Neural cell (in vitro differentiated cells): Measurements from ENCODE around the gene ORC3. TPM values are rescaled to one million over a fixed set of nuclear protein-coding genes. Genes with fewer than 3 reads are reported as not detected.

Experiments used
- H2AFZ ChIP-seq: fragments of 200-600, 300-800 bp; sonication (generic), shearing (Covaris generic); 2 replicates; pipeline ENCODE4 v1.6.0; 2014; ENCODE audit warnings: low read depth, mild to moderate bottlenecking, antibody characterized with exemption, low read length, moderate library complexity
- H3F3A ChIP-seq: fragments of 200-600 bp; shearing (Covaris generic); 2 replicates; pipeline ENCODE4 v1.6.1; 2016; ENCODE audit warnings: mild to moderate bottlenecking, moderate library complexity, mixed read lengths, antibody characterized with exemption, low read length; ENCODE audit not compliant: insufficient read depth, poor library complexity, severe bottlenecking
- H3K27ac ChIP-seq: fragments of 200-600, 300-800 bp; sonication (generic), shearing (Covaris generic); 2 replicates; pipeline ENCODE4 v1.5.1; 2014; ENCODE audit warnings: mild to moderate bottlenecking, low read length, moderate library complexity
- H3K27me3 ChIP-seq: fragments of 300-800, 200-600 bp; sonication (generic), shearing (Covaris generic); 2 replicates; pipeline ENCODE4 v1.6.0; 2014; ENCODE audit warnings: mild to moderate bottlenecking, low read depth, low read length, moderate library complexity; ENCODE audit not compliant: insufficient read depth
- H3K36me3 ChIP-seq: fragments of 300-800, 200-600 bp; sonication (generic), shearing (Covaris generic); 2 replicates; pipeline ENCODE4 v1.5.1; 2014; ENCODE audit warnings: mild to moderate bottlenecking, antibody characterized with exemption, low read length, moderate library complexity; ENCODE audit not compliant: insufficient read depth
- H3K4me2 ChIP-seq: fragments of 300-800, 200-600 bp; sonication (generic), shearing (Covaris generic); 2 replicates; pipeline ENCODE4 v1.6.0; 2014; ENCODE audit warnings: mild to moderate bottlenecking, low read length
- H3K4me3 ChIP-seq: fragments of 300-800, 200-600 bp; sonication (generic), shearing (Covaris generic); 2 replicates; pipeline ENCODE4 v1.5.1; 2014; ENCODE audit warnings: mild to moderate bottlenecking, low read length, moderate library complexity
- H3K79me2 ChIP-seq: fragments of 200-600 bp; shearing (Covaris generic); replicated peaks from 2 replicates; pipeline ENCODE4 v1.6.0; 2014; ENCODE audit warnings: mild to moderate bottlenecking, low read length, moderate library complexity; ENCODE audit not compliant: insufficient read depth
- H3K9ac ChIP-seq: fragments of 300-800, 200-600 bp; sonication (generic), shearing (Covaris generic); 2 replicates; pipeline ENCODE4 v1.6.1; 2016; ENCODE audit warnings: mild to moderate bottlenecking, low read length, mixed read lengths
- H3K9me2 ChIP-seq: fragments of 200-600 bp; shearing (Covaris generic); 2 replicates; pipeline ENCODE4 v1.6.1; 2016; ENCODE audit warnings: mild to moderate bottlenecking, low read length, mixed read lengths; ENCODE audit not compliant: insufficient read depth
- H3K9me3 ChIP-seq: fragments of 200-600, 300-800 bp; sonication (generic), shearing (Covaris generic); 2 replicates; pipeline ENCODE4 v1.6.1; 2016; ENCODE audit warnings: mild to moderate bottlenecking, mixed run types, low read length, moderate library complexity, mixed read lengths
- H4K20me1 ChIP-seq: fragments of 200-600 bp; shearing (Covaris generic); 2 replicates; pipeline ENCODE4 v1.6.1; 2016; ENCODE audit warnings: mild to moderate bottlenecking, mixed run types; ENCODE audit not compliant: insufficient read depth
- EP300 ChIP-seq: fragments of 450-650 bp; conservative IDR thresholded peaks from 2 replicates; pipeline ENCODE4 v1.6.1; 2014; ENCODE audit warnings: antibody characterized with exemption, mild to moderate bottlenecking, moderate library complexity; ENCODE audit not compliant: poor library complexity, severe bottlenecking
- EZH2 ChIP-seq: fragments of 200-600, 300-800 bp; shearing (Covaris generic), sonication (generic); IDR thresholded peaks from 2 replicates; pipeline ENCODE4 v1.6.1; 2014; ENCODE audit warnings: antibody characterized with exemption, low read length, borderline replicate concordance, mild to moderate bottlenecking; ENCODE audit not compliant: insufficient read depth, poor library complexity, severe bottlenecking
- MXI1 ChIP-seq: fragments of 450-650 bp; conservative IDR thresholded peaks from 2 replicates; pipeline ENCODE4 v1.6.1; 2014; ENCODE audit warnings: antibody characterized with exemption, mild to moderate bottlenecking; ENCODE audit not compliant: poor library complexity, severe bottlenecking
- POLR2AphosphoS5 ChIP-seq: IDR thresholded peaks from 2 replicates; pipeline ENCODE4 v1.6.1; 2012
- RAD21 ChIP-seq: fragments of 450-650 bp; conservative IDR thresholded peaks from 2 replicates; pipeline ENCODE4 v1.6.1; 2014; ENCODE audit warnings: antibody characterized with exemption, mild to moderate bottlenecking, moderate library complexity
- SMC3 ChIP-seq: fragments of 450-650 bp; conservative IDR thresholded peaks from 2 replicates; pipeline ENCODE4 v1.6.1; 2014; ENCODE audit warnings: antibody characterized with exemption, mild to moderate bottlenecking, moderate library complexity; ENCODE audit not compliant: poor library complexity
- TAF1 ChIP-seq: IDR thresholded peaks from 2 replicates; pipeline ENCODE4 v1.6.1; 2012; ENCODE audit warnings: low read depth
- polyA plus RNA-seq: library from polyadenylated mRNA; depleted of rRNA; stranded (reverse); fragments of >200 nt; gene quantifications from 2 replicates; pipeline ENCODE4 v1.2.3, GENCODE V29; 2014
- TF ChIP-seq, protein P1 (sequence below): fragments of 450-650 bp; IDR thresholded peaks from 2 replicates; pipeline ENCODE4 v1.5.1; 2014; ENCODE audit warnings: antibody characterized with exemption, mild to moderate bottlenecking, moderate library complexity; ENCODE audit not compliant: poor library complexity, severe bottlenecking
- TF ChIP-seq, protein P2 (sequence below): IDR thresholded peaks from 2 replicates; pipeline ENCODE4 v1.6.1; 2012; ENCODE audit warnings: borderline replicate concordance

Gene ORC3
- polyA plus RNA-seq, 1 donor from 2014 or later: 43.7 TPM

DNA sequence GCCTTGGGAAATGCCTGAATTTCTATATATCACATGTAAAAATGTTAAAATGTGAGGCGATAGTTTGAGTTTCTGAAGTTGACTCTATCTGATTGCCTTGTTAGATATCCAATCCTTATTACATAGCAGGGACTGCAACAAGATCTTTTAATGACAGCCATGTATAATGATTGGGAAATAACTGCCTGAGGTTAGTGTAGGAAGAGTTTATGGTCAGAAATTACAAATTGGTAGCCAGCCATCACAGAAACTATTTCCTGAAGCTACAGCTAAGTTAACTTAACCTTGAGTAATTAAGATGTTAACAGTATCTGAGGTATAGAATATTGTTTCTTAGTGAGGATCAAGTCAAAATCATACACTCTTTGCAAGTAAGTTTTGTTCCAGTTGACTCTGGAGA, 71.1 kb downstream of the ORC3 start:
- no peak overlapping the region for H3K4me3 ChIP-seq
- H3K9me3 ChIP-seq: no peaks in the 10 kb centered on the region
- no peaks in the 10 kb centered on the region for H4K20me1 ChIP-seq
- peaks cover 4% of the 10 kb centered on the region for H3K36me3 ChIP-seq
- no peak overlapping the region for H3K9ac ChIP-seq
- H3K9me2 ChIP-seq: no peaks in the 10 kb centered on the region
- H2AFZ ChIP-seq: no peak overlapping the region
- TF ChIP-seq TAF1: no peak
- TF ChIP-seq, protein P1, sequence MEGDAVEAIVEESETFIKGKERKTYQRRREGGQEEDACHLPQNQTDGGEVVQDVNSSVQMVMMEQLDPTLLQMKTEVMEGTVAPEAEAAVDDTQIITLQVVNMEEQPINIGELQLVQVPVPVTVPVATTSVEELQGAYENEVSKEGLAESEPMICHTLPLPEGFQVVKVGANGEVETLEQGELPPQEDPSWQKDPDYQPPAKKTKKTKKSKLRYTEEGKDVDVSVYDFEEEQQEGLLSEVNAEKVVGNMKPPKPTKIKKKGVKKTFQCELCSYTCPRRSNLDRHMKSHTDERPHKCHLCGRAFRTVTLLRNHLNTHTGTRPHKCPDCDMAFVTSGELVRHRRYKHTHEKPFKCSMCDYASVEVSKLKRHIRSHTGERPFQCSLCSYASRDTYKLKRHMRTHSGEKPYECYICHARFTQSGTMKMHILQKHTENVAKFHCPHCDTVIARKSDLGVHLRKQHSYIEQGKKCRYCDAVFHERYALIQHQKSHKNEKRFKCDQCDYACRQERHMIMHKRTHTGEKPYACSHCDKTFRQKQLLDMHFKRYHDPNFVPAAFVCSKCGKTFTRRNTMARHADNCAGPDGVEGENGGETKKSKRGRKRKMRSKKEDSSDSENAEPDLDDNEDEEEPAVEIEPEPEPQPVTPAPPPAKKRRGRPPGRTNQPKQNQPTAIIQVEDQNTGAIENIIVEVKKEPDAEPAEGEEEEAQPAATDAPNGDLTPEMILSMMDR: no peak
- no peak for TF ChIP-seq POLR2AphosphoS5
- TF ChIP-seq EP300: no peak
- TF ChIP-seq SMC3: no peak
- no peak for TF ChIP-seq EZH2
- TF ChIP-seq, protein P2, sequence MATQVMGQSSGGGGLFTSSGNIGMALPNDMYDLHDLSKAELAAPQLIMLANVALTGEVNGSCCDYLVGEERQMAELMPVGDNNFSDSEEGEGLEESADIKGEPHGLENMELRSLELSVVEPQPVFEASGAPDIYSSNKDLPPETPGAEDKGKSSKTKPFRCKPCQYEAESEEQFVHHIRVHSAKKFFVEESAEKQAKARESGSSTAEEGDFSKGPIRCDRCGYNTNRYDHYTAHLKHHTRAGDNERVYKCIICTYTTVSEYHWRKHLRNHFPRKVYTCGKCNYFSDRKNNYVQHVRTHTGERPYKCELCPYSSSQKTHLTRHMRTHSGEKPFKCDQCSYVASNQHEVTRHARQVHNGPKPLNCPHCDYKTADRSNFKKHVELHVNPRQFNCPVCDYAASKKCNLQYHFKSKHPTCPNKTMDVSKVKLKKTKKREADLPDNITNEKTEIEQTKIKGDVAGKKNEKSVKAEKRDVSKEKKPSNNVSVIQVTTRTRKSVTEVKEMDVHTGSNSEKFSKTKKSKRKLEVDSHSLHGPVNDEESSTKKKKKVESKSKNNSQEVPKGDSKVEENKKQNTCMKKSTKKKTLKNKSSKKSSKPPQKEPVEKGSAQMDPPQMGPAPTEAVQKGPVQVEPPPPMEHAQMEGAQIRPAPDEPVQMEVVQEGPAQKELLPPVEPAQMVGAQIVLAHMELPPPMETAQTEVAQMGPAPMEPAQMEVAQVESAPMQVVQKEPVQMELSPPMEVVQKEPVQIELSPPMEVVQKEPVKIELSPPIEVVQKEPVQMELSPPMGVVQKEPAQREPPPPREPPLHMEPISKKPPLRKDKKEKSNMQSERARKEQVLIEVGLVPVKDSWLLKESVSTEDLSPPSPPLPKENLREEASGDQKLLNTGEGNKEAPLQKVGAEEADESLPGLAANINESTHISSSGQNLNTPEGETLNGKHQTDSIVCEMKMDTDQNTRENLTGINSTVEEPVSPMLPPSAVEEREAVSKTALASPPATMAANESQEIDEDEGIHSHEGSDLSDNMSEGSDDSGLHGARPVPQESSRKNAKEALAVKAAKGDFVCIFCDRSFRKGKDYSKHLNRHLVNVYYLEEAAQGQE: no peak
- TF ChIP-seq MXI1: no peak
- no peak for TF ChIP-seq RAD21
- no peak overlapping the region for H3K4me2 ChIP-seq
- H3K27me3 ChIP-seq: no peaks in the 10 kb centered on the region
- H3F3A ChIP-seq: no peaks in the 10 kb centered on the region
- no peak overlapping the region for H3K27ac ChIP-seq
- no peaks in the 10 kb centered on the region for H3K79me2 ChIP-seq

DNA sequence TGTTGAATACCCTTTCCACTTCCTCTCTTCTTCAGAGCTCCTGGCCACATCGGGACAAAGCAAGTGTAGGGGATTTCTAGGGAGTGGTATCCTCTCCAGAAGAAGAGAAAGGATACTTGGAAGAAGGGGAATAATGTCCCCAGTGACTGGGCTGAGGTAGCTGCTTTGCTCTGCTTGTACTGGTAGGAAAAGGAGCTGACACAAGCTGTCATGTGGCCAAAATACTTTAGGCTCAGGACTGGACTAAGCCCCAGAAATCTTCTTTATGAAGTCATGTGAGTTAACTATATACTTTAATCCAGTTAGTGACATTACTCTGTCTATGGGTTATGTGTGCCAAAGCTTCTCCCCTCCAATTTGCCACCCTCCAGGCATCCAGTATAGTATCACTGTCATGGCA, 71.6 kb downstream of the ORC3 start:
- peaks cover 4% of the 10 kb centered on the region for H3K36me3 ChIP-seq

More for the DNA sequence above, 71.6 kb downstream of the ORC3 start:
- no peaks in the 10 kb centered on the region for H3K9me3 ChIP-seq
- H3K27me3 ChIP-seq: no peaks in the 10 kb centered on the region
- H4K20me1 ChIP-seq: no peaks in the 10 kb centered on the region
- H3K9me2 ChIP-seq: no peaks in the 10 kb centered on the region
- no peak overlapping the region for H3K4me3 ChIP-seq
- no peak overlapping the region for H3K4me2 ChIP-seq
- H3F3A ChIP-seq: no peaks in the 10 kb centered on the region
- no peak overlapping the region for H3K9ac ChIP-seq
- no peak overlapping the region for H3K27ac ChIP-seq
- H3K79me2 ChIP-seq: no peaks in the 10 kb centered on the region
- H2AFZ ChIP-seq: no peak overlapping the region
- no peak for TF ChIP-seq POLR2AphosphoS5
- TF ChIP-seq, protein P2: no peak
- TF ChIP-seq, protein P1: no peak
- no peak for TF ChIP-seq TAF1
- TF ChIP-seq EZH2: no peak
- no peak for TF ChIP-seq MXI1
- no peak for TF ChIP-seq SMC3
- no peak for TF ChIP-seq RAD21
- TF ChIP-seq EP300: no peak
